K562 (cell line): ENCODE measurements around the gene CC2D2B. TPM values are rescaled to one million over a fixed set of nuclear protein-coding genes. Genes with fewer than 3 reads are reported as not detected.

ENCODE experiments used
- BDP1 ChIP-seq: IDR thresholded peaks from 3 replicates; pipeline ENCODE4 v1.6.1; 2011; ENCODE audit not compliant: insufficient read length, insufficient read depth
- CLOCK ChIP-seq: fragments of 250-450 bp; sonication (Bioruptor Pico); IDR thresholded peaks from 2 replicates; pipeline ENCODE4 v1.4.0; 2020; ENCODE audit warnings: mild to moderate bottlenecking, moderate library complexity, borderline replicate concordance
- CTBP1 ChIP-seq: fragments of 450-650 bp; IDR thresholded peaks from 2 replicates; pipeline ENCODE4 v1.6.1; 2016; ENCODE audit warnings: borderline replicate concordance
- EHMT2 ChIP-seq: fragments of 450-650 bp; IDR thresholded peaks from 2 replicates; pipeline ENCODE4 v1.6.1; 2018; ENCODE audit warnings: antibody characterized with exemption
- FOXA3 ChIP-seq, 2 experiments: fragments of 450-650 bp in 1 of 2; sonication (generic) in 1 of 2; formaldehyde crosslinking; IDR thresholded peaks in 1 of 2; conservative IDR thresholded peaks in 1 of 2; 2 replicates each; pipeline versions ENCODE4 v1.4.0 to v1.8.0; 2020 to 2022; ENCODE audit warnings: mild to moderate bottlenecking in 2 of 2, missing genetic modification reagents in 1 of 2
- FOXO4 ChIP-seq: fragments of 450-650 bp; formaldehyde crosslinking; IDR thresholded peaks from 2 replicates; pipeline ENCODE4 v1.4.0; 2020; ENCODE audit warnings: mild to moderate bottlenecking, moderate library complexity
- HINFP ChIP-seq: fragments of 450-650 bp; conservative IDR thresholded peaks from 2 replicates; pipeline ENCODE4 v1.6.1; 2016; ENCODE audit warnings: missing genetic modification characterization, low read depth, mild to moderate bottlenecking, control low read depth, missing compliant biosample characterization
- ILF3 ChIP-seq: fragments of 450-650 bp; IDR thresholded peaks from 2 replicates; pipeline ENCODE4 v1.6.1; 2018; ENCODE audit warnings: antibody characterized with exemption, mild to moderate bottlenecking, moderate library complexity, borderline replicate concordance
- MTA3 ChIP-seq: fragments of 450-650 bp; formaldehyde crosslinking; IDR thresholded peaks from 2 replicates; pipeline ENCODE4 v1.6.1; 2017; ENCODE audit warnings: mild to moderate bottlenecking, borderline replicate concordance
- NONO ChIP-seq, 2 experiments: fragments of 200-400 bp in 1 of 2; fragments of 450-650 bp in 1 of 2; formaldehyde crosslinking in 1 of 2; IDR thresholded peaks; 2 replicates each; pipeline ENCODE4 v1.6.1; 2017; ENCODE audit warnings: low read depth in 2 of 2, mild to moderate bottlenecking in 2 of 2, moderate library complexity in 2 of 2, low read length in 1 of 2
- NR3C1 ChIP-seq: sonication (generic); formaldehyde crosslinking; IDR thresholded peaks from 2 replicates; pipeline ENCODE4 v1.8.1; 2022; ENCODE audit warnings: missing genetic modification reagents
- RBM25 ChIP-seq: fragments of 200-400 bp; formaldehyde crosslinking; IDR thresholded peaks from 2 replicates; pipeline ENCODE4 v1.6.1; 2018; ENCODE audit warnings: low read length, low read depth, moderate library complexity; ENCODE audit not compliant: severe bottlenecking
- RFX7 ChIP-seq: fragments of 250-450 bp; sonication (Bioruptor Pico); IDR thresholded peaks from 2 replicates; pipeline ENCODE4 v1.5.1; 2021; ENCODE audit warnings: mild to moderate bottlenecking
- SMARCC2 ChIP-seq: fragments of 450-650 bp; IDR thresholded peaks from 2 replicates; pipeline ENCODE4 v1.6.1; 2017; ENCODE audit warnings: antibody characterized with exemption, moderate library complexity, mild to moderate bottlenecking, low read depth
- XRCC5 ChIP-seq: fragments of 200-400 bp; formaldehyde crosslinking; IDR thresholded peaks from 2 replicates; pipeline ENCODE4 v1.6.1; 2017; ENCODE audit warnings: low read depth, mild to moderate bottlenecking, low read length
- ZBTB11 ChIP-seq, 3 experiments: fragments of 200-800 bp in 1 of 3; fragments of 250-450 bp in 1 of 3; fragments of 450-650 bp in 1 of 3; sonication (Bioruptor Pico) in 1 of 3; sonication (Bioruptor generic) in 1 of 3; formaldehyde crosslinking in 1 of 3; IDR thresholded peaks; 2 replicates each; pipeline versions ENCODE4 v1.6.1 to v1.8.0; 2016 to 2022; ENCODE audit warnings: mild to moderate bottlenecking in 2 of 3, missing genetic modification characterization in 2 of 3, missing compliant biosample characterization in 1 of 3, moderate library complexity in 1 of 3
- ZFX ChIP-seq: sonication (generic); formaldehyde crosslinking; IDR thresholded peaks from 2 replicates; pipeline ENCODE4 v1.8.0; 2022; ENCODE audit warnings: mild to moderate bottlenecking, missing genetic modification reagents, moderate library complexity
- polyA plus RNA-seq, 8 experiments: library from polyadenylated mRNA; depleted of rRNA in 4 of 8; stranded (reverse) in 5 of 8; unstranded in 3 of 8; fragments of >200 nt; fragmentation: Nextera tagmentation in 2 of 8; fragmentation: Illumina TruSeq in 1 of 8; extraction: Ambion mirVana in 2 of 8; extraction: Trizol in 1 of 8; gene quantifications; 2 replicates each; pipeline versions ENCODE4 v1.2.1 to v1.2.3, GENCODE V29; 2011 to 2014; ENCODE audit warnings: inconsistent platforms in 1 of 8, missing spikeins in 1 of 8
- total RNA-seq, 7 experiments: library from RNA; depleted of rRNA in 6 of 7; stranded (reverse); fragments of >200 nt in 6 of 7; fragmentation: Illumina TruSeq in 2 of 7; extraction: Trizol in 2 of 7; gene quantifications; 2 replicates each; pipeline versions ENCODE4 v1.2.1 to v1.2.3, GENCODE V29; 2011 to 2021; ENCODE audit warnings: low replicate concordance in 1 of 7

Gene CC2D2B
- total and polyA plus RNA-seq, 9 of the 15 experiments (the other 6 are each of a cell fraction or from before 2014, with no cell fraction given), result 0.10 to 0.34 (median 0.20) TPM; not detected in 5

GRCh38 chr10:96043033-96043892 is 135.5 kb downstream of the CC2D2B start, which contains the start of gene CCNJ (continued):
- TF ChIP-seq FOXA3 (CRISPR knock-in tag; conservative IDR thresholded peaks at IDR 0.05 in 1 of 2, IDR thresholded peaks at IDR 0.05 in 1 of 2), result no peak
- peak; percentile 88 for TF ChIP-seq CTBP1
- TF ChIP-seq RBM25, result peak; percentile 100
- peak; percentile 49; the same call in 1 of the 2 replicates for TF ChIP-seq MTA3
- peak; percentile 64 to 90; a peak in 3 of 4 replicates for TF ChIP-seq NONO (IDR thresholded peaks at IDR 0.05; ENCODE audit: low read depth in 2 of 2, low read length in 1 of 2)
- peak; percentile 95 for TF ChIP-seq ZFX (CRISPR knock-in tag)
- no peak for TF ChIP-seq SMARCC2
- no peak for TF ChIP-seq EHMT2
- TF ChIP-seq ZBTB11 (CRISPR knock-in tag; IDR thresholded peaks at IDR 0.05), result no peak; a peak in 1 of 6 replicates
- no peak; the same call in 1 of the 2 replicates for TF ChIP-seq NR3C1 (CRISPR knock-in tag)
- TF ChIP-seq BDP1, result no peak
- no peak for TF ChIP-seq ILF3
- no peak for TF ChIP-seq XRCC5
- no peak for TF ChIP-seq HINFP (tag)
- TF ChIP-seq RFX7 (CRISPR knock-in tag), result no peak
- TF ChIP-seq CLOCK, result no peak
- TF ChIP-seq FOXO4, result no peak
